ENCODE results near the gene SLC9A3.

DNA sequence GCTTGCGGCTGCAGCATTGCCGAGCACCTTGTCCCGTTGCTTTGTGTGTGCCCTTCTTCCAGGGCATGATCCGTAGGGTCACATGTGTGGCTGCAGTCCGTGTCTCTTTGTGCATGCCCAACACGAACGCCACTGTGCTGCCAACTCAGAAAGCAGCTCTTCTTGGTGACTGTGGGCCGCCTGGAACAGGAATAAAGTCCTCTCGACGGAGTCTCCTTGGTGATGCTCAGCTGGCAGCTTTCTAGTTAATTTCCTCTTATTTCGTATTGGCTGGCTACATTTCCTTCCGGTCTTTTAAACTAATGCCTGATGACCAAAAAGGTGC, 75.5 kb downstream of the SLC9A3 start:
- TF ChIP-seq, protein P1, sequence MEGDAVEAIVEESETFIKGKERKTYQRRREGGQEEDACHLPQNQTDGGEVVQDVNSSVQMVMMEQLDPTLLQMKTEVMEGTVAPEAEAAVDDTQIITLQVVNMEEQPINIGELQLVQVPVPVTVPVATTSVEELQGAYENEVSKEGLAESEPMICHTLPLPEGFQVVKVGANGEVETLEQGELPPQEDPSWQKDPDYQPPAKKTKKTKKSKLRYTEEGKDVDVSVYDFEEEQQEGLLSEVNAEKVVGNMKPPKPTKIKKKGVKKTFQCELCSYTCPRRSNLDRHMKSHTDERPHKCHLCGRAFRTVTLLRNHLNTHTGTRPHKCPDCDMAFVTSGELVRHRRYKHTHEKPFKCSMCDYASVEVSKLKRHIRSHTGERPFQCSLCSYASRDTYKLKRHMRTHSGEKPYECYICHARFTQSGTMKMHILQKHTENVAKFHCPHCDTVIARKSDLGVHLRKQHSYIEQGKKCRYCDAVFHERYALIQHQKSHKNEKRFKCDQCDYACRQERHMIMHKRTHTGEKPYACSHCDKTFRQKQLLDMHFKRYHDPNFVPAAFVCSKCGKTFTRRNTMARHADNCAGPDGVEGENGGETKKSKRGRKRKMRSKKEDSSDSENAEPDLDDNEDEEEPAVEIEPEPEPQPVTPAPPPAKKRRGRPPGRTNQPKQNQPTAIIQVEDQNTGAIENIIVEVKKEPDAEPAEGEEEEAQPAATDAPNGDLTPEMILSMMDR (conservative IDR thresholded peaks at IDR 0.05) = no peak
- no peak for TF ChIP-seq ZFX (IDR thresholded peaks at IDR 0.05)

Data from C4-2B (cell line).